Measurements from ENCODE around the gene GALNT6.
A peak's percentile ranks its signal among the peaks of the same experiment; 100 is the strongest.

Gene GALNT6, protein sequence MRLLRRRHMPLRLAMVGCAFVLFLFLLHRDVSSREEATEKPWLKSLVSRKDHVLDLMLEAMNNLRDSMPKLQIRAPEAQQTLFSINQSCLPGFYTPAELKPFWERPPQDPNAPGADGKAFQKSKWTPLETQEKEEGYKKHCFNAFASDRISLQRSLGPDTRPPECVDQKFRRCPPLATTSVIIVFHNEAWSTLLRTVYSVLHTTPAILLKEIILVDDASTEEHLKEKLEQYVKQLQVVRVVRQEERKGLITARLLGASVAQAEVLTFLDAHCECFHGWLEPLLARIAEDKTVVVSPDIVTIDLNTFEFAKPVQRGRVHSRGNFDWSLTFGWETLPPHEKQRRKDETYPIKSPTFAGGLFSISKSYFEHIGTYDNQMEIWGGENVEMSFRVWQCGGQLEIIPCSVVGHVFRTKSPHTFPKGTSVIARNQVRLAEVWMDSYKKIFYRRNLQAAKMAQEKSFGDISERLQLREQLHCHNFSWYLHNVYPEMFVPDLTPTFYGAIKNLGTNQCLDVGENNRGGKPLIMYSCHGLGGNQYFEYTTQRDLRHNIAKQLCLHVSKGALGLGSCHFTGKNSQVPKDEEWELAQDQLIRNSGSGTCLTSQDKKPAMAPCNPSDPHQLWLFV

DNA sequence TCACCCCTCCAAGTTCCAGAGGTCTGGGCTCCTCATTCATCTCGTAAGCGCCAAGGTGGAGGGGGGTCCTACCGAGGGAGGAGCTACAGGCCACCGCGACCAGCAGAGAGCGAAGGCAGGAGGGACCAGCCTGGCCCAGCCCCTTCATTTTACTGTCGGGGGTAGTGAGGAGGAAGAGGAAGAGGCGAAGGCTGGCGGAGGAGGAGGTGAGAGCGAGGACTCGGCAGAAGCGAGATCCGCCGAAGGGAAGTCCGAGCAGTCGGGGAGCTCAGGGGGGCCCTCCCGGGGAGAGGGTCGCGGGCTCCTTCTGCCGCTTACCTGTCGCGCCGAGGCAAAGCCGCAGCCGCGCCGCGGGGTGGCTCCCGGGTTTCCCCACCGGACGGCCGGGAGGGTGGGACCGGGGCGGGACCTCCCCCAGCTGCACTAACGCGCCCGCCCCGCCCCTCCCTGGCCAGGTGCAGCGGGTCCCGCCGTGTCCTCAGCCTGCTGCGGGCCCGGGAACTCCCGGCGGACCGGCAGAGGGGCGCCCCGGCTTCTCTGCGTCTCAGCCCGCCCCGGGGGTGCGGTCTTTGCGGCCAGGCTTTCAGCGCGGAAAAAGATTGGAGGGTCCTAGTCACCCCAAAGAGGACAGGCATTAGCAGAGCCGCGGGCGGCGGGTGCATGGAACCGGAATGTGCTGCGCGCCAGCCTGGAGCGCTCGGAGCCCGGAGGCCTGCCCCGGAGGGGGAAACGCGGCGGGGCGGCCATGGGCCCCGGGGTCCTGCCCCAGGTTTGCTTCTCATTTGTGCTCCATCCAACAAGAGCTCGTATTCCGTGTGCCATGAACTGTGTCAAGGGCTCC lies at the start of gene GALNT6:
Gene GALNT6, minus strand, starts transcription at position 124 of the 841 bp plus-strand sequence. CDS start 11,625 bp downstream, outside the sequence.
- DNase-seq (ENCODE audit: low read depth) = no peak

GRCh38 chr12:51439330-51439729 lies 48.1 kb upstream of the GALNT6 start:
- no peak for DNase-seq (ENCODE audit: low read depth)

GRCh38 chr12:51437431-51437830 lies 46.2 kb upstream of the GALNT6 start:
- no peak for DNase-seq (ENCODE audit: low read depth)

GRCh38 chr12:51434305-51434704 lies 43.1 kb upstream of the GALNT6 start:
- no peak for DNase-seq (ENCODE audit: low read depth)

GRCh38 chr12:51432921-51433320 lies 41.7 kb upstream of the GALNT6 start:
- DNase-seq (ENCODE audit: low read depth) = no peak

DNA sequence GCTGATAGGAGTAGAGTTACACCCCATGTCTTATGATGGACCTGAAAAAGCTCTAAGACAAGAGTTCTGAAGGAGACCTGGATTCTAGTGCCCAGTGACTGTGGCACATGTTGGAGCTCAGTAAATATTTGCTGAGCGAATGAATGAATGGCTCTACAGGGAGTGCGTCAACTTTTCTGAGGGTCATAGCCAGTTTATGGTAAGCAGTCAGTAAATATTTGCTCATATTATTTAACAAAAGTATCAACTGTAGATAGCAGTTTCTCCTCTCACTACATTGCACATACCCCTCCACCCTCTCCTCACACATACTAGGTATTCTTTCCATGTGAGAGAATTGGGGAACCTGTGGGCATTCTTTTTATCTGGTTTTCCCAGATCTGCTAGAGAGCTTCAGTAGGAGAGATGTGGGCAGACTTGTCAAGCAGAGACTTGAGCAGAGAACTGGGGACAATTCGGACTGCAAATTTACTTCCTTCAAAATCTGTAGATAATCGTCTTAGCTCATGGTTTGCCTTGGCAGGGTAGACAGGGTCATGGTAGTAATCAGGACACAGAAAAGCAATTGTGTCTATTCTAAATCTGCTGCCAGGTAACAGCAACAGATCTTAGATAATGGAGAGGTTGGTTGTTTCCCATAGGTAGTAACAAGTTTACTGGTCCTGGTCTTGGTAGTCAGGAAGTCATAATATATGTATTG lies 39.1 kb upstream of the GALNT6 start:
- DNase-seq (ENCODE audit: low read depth) = no peak

DNA sequence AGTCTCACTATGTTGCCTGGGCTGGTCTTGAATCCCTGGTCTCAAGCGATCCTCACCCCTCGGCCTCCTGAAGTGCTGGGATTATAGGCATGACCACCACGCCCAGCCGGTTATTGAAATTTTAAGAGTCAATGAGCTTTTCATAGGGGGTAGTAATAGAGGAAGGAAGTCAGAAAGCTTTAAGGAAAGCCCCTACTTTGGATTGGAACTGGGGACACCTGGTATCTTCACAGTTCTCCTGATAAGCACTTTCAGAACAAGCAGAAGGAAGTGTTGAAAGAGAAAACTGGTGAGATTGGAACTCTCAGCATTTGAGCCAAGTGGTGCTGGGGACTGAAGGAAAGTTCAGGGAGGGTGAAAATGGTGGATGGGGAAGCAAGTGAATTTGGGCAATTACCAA lies 38.5 kb upstream of the GALNT6 start:
- no peak for DNase-seq (ENCODE audit: low read depth)

DNA sequence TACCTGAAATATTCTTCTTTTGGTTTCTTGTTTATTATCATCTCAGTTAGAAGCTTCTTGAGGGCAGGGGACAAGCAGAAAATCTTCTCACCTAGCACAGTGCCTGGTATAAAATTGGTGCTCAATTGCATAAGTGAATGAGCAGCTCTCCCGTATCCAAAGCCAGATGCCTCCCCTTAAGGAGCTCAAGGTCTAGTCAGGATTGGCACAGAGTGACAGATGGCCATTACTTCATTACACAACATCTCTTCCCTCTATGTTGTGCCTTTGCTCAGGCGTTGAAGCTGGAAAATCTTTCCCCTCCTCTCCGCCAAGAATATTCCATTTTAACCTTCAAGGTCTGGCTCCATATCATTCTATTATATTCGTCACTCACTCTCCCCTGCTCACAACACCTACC lies 37.0 kb upstream of the GALNT6 start:
- DNase-seq (ENCODE audit: low read depth) = no peak

- peak; percentile 70 for DNase-seq (ENCODE audit: low read depth)
These were observed 33.7 kb upstream of the GALNT6 start, which contains the start of gene SLC4A8 for GRCh38 chr12:51424662-51425539. Gene SLC4A8, plus strand, starts transcription at chr12:51424831. Its CDS starts 157 bp downstream, at chr12:51424988.

GRCh38 chr12:51424094-51424661 lies 33.0 kb upstream of the GALNT6 start:
- DNase-seq (ENCODE audit: low read depth) = no peak

DNA sequence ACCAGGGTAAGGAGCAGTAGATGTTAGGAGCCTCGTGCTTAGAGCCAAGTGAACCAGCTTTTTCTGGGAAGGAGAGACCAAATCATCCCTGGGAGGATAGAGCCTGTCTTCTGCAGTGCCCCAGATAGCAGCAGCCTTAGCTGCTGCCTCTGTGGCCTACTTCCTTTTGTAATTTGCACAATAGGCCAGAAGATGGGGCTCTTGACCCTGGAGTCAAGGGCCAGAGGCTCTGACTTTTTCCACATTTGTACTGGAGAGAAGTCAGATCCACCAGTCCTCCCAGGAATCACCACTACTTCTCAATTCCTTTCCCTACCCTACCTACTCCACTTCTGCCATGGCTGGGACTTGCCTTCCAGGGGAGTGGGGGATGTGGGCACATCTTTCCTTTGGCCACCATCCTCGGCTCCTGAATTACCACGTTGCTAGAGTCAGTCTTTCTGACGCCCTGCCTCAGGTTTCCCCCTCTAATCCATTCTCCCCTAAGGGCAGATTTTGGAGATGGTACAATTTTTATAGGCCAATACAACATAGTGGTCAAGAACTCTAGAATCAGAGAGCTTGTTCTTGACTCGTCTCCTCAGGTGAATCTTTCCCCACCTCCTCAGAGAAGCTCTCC lies 30.2 kb upstream of the GALNT6 start:
- peak; percentile 51 for DNase-seq (ENCODE audit: low read depth)

DNA sequence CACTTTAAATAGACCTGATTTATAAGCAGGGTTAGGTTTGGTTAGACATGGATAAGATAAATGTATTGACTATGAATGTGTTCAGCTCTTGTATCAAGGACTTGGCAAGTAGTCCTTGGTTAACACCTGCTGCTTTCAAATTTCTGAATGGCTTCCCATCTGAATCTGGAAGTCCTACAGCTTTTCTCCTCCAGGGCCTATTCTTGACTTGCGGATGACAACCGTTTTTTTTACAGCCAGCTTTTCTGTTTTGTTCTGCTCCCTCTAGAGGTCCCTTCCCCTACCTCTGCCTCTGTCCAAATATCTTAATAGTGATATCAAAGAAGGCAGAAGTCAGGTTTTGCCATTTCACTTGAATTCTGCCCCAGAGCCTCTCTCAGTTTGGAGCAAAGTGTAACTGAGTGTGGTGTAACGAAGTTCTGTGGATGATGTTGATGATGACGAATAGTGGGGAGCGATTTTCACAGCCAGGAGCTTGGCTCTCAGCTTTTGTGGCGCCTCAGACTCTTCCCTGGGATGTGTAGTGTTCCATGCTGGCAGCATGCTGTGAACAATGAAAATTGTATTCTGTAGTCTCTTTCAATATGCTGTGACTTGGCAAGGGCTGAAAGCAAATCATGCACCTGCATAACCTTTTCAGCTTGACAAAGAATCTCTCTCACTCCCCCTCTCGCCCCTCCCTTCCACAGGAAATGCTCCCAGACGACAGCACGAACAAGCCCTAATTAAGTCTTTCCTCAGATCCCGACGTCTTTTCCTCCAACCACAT lies 28.4 kb upstream of the GALNT6 start:
- DNase-seq (ENCODE audit: low read depth) = no peak

GRCh38 chr12:51417826-51418225 lies 26.6 kb upstream of the GALNT6 start:
- DNase-seq (ENCODE audit: low read depth) = no peak

DNA sequence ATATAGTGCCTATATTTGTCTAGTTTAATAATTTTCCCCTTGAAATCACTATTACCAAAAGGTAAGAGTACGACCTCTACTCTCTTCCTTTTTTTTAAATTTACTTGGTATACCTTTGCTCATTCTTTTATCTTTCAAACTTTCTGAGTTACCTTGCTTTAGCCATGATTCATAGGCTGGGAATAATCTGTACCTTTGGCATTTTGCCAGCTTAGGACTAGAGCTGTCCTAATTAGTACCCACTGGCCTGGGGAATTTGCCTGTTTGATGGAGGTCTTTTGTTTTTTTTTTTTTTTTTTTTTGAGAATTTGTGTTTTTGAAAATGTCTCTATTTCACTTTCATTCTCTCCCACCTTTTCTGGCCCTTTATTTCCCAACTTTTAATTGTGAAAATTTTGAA lies 24.7 kb upstream of the GALNT6 start:
- no peak for DNase-seq (ENCODE audit: low read depth)

- DNase-seq (ENCODE audit: low read depth) = no peak
These were observed 22.6 kb upstream of the GALNT6 start for GRCh38 chr12:51413791-51414190.

DNA sequence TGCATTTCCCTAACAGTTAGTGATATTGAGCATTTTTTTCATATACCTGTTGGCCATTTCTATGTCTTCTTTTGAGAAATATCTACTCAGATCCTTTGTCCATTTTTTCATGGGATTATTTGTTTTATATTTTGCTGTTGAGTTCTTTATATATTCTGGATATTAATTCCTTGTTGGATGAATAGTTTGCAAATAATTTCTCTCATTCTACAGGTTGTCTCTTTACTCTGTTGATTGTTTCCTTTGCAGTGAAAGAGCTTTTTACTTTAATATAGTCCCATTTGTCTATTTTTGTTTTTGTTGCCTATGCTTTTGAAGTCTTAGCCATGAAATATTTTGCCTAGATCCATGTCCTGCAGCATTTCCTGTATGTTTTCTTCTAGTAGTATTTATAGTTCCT lies 21.9 kb upstream of the GALNT6 start:
- DNase-seq (ENCODE audit: low read depth) = no peak

DNA sequence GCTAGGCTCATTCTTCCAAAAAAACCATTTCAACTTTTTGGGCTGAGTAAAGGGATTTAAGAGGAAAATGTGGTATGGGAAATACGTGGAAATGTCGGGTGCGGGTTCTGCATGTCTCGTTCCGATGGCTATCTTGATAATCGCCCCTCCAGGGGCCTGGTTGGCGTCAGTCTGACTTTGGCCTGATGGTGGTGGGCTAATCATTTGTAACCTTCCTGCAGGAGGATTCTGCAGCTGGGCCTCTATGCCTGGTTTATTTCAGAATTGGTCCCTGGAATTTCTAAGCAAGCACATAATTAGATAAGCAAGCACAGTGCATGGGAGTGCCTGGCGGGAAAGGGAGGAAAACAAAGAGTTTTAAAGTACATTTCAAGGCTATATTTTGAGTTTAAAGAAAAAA lies 18.6 kb upstream of the GALNT6 start:
- DNase-seq (ENCODE audit: low read depth) = no peak

GRCh38 chr12:51407604-51408003 lies 16.4 kb upstream of the GALNT6 start:
- DNase-seq (ENCODE audit: low read depth) = no peak

DNA sequence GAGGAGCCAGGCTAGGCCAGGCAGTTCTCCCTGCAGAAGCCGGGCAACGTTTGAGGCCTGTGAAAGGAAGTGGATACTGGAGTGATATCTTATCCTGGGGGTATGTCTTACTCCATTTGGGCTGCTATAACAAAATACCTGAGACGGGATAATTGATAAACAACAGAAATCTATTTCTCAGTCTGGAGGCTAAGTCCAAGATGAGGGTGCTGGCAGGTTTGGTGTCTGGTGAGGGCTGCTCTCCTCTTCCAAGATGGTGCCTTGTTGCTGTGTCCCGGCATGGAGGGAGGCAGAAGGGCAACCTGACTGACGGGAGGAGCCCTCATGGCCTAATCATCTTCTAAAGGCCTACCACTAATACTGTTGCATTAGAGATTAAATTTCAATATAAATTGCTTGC lies 15.7 kb upstream of the GALNT6 start:
- DNase-seq (ENCODE audit: low read depth) = no peak

All from fibroblast of gingiva (primary cell).